ENCODE results near the gene FTO.

GRCh38 chr16:53844804-53845203 lies 140.8 kb downstream of the FTO start:
- no peak for TF ChIP-seq CTCF (IDR thresholded peaks at IDR 0.05)
- TF ChIP-seq EZH2 (IDR thresholded peaks at IDR 0.05) = no peak
- TF ChIP-seq EZH2phosphoT487 (IDR thresholded peaks at IDR 0.05) = no peak
